Measurements from ENCODE around the gene OGT. TPM values are rescaled to one million over a fixed set of nuclear protein-coding genes. Genes with fewer than 3 reads are reported as not detected.
A peak's percentile ranks its signal among the peaks of the same experiment; 100 is the strongest.

OGT gene
- total RNA-seq, 1 experiment from 2014 or later = 174 TPM

DNA sequence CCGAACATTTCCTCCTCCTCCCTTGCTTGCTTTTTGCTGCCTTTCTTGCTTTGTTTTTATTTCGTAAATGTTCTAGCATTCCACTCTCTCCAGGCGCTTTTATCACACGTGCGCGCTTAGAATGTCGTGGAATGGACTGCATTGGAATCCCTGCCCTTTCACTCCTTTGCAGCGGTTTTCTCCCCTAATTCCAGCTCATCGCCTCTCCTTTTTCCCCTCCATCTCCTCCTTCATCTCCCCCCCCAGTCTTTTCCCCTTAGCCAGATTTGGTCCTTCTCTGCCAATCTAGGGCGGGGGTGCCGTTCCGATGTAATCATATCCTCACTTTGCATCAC lies 579 bp downstream of the OGT start:
- H3K27me3 ChIP-seq (ENCODE audit: control insufficient read depth, insufficient read depth, low read length) = no peaks in the 10 kb centered on the region
- intact Hi-C loops (cut with micrococcal nuclease; ENCODE audit: unreplicated experiment) (no loop called here), in situ Hi-C loops (cut with HindIII; ENCODE audit: low pct_unique_long_range_greater_than_20kb, low sequenced_read_pairs) (no loop called here)
- H3K4me1 ChIP-seq (ENCODE audit: control insufficient read depth, insufficient read depth, low read length) = peaks cover 8% of the 10 kb centered on the region; the same call in 1 of the 2 replicates
- peak overlapping the region; percentile 88 to 98 for H3K4me3 ChIP-seq (ENCODE audit: low read depth in 2 of 2, low read length in 2 of 2)
- ChIA-PET POLR2A (interaction anchor here (0.6 kb wide), 1 partner anchor 190 kb away, joined by 4 read pairs; no protein-coding TSS in a partner anchor), CTCF (no interaction called here)
- H3K9me3 ChIP-seq (ENCODE audit: control insufficient read depth, insufficient read depth, low read depth, low read length) = no peaks in the 10 kb centered on the region
- DNase-seq (ENCODE audit: low read depth, low spot score) = no peak
- peaks cover 7% of the 10 kb centered on the region for H3K36me3 ChIP-seq (ENCODE audit: control insufficient read depth, insufficient read depth, low read length)
- no peak; the same call in 1 of the 2 replicates for ATAC-seq
- H3K27ac ChIP-seq (ENCODE audit: low read length) = peak overlapping the region; percentile 89
- TF ChIP-seq TCF7L2 (IDR thresholded peaks at IDR 0.05; ENCODE audit: low read depth, low read length) (no peak), SIN3A (IDR thresholded peaks at IDR 0.05; ENCODE audit: borderline replicate concordance, insufficient read depth, low read depth, low read length) (no peak), POLR2AphosphoS5 (IDR thresholded peaks at IDR 0.05; ENCODE audit: low read depth, low read length) (no peak)
- TF ChIP-seq, protein P1, sequence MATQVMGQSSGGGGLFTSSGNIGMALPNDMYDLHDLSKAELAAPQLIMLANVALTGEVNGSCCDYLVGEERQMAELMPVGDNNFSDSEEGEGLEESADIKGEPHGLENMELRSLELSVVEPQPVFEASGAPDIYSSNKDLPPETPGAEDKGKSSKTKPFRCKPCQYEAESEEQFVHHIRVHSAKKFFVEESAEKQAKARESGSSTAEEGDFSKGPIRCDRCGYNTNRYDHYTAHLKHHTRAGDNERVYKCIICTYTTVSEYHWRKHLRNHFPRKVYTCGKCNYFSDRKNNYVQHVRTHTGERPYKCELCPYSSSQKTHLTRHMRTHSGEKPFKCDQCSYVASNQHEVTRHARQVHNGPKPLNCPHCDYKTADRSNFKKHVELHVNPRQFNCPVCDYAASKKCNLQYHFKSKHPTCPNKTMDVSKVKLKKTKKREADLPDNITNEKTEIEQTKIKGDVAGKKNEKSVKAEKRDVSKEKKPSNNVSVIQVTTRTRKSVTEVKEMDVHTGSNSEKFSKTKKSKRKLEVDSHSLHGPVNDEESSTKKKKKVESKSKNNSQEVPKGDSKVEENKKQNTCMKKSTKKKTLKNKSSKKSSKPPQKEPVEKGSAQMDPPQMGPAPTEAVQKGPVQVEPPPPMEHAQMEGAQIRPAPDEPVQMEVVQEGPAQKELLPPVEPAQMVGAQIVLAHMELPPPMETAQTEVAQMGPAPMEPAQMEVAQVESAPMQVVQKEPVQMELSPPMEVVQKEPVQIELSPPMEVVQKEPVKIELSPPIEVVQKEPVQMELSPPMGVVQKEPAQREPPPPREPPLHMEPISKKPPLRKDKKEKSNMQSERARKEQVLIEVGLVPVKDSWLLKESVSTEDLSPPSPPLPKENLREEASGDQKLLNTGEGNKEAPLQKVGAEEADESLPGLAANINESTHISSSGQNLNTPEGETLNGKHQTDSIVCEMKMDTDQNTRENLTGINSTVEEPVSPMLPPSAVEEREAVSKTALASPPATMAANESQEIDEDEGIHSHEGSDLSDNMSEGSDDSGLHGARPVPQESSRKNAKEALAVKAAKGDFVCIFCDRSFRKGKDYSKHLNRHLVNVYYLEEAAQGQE (IDR thresholded peaks at IDR 0.05; ENCODE audit: insufficient read depth in 1 of 2, low read depth in 2 of 2, low read length in 1 of 2) = no peak
- TF ChIP-seq, protein P2, sequence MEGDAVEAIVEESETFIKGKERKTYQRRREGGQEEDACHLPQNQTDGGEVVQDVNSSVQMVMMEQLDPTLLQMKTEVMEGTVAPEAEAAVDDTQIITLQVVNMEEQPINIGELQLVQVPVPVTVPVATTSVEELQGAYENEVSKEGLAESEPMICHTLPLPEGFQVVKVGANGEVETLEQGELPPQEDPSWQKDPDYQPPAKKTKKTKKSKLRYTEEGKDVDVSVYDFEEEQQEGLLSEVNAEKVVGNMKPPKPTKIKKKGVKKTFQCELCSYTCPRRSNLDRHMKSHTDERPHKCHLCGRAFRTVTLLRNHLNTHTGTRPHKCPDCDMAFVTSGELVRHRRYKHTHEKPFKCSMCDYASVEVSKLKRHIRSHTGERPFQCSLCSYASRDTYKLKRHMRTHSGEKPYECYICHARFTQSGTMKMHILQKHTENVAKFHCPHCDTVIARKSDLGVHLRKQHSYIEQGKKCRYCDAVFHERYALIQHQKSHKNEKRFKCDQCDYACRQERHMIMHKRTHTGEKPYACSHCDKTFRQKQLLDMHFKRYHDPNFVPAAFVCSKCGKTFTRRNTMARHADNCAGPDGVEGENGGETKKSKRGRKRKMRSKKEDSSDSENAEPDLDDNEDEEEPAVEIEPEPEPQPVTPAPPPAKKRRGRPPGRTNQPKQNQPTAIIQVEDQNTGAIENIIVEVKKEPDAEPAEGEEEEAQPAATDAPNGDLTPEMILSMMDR (IDR thresholded peaks at IDR 0.05) = no peak
- no TSS peak for BruUV-seq (replicated peaks)

DNA sequence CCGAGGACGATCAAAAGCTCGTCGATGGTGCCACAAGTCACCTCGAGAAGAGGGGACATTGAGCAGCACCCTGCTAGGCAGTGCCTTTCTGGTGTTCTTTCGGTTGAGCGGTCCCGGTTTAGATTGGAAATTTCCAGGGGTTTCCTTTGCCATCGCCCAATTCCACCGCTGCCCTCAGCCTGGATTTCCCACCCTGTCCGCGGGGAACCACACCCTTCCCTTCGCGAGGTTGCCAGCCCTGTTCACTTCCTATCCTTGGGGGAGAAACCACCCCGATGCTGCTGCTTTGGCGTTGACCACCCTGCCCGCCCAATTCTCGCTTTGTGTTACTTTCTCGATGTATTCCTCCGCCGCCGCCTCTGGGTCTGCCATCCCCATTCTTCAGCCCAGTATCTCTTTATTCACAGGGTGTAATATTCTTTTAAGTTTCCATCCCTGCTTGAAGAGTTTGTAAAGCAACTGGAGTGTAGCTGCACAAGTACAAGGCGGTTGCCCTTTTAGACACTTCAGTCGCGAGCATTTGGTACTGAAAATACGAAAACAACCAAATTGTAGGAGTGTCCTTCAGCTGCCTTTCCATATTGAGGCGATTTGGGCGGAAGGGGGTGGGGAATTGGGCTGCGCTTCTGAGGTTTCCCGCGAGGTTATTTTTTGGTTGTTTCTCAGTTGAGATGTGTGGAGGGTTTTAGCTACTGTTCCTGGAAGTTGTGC lies 1.1 kb downstream of the OGT start:
- intact Hi-C loops (cut with micrococcal nuclease; ENCODE audit: unreplicated experiment) = no loop called here
- TF ChIP-seq POLR2AphosphoS5 (IDR thresholded peaks at IDR 0.05; ENCODE audit: low read depth, low read length) (no peak), TCF7L2 (IDR thresholded peaks at IDR 0.05; ENCODE audit: low read depth, low read length) (no peak), SIN3A (IDR thresholded peaks at IDR 0.05; ENCODE audit: borderline replicate concordance, insufficient read depth, low read depth, low read length) (no peak)
- TF ChIP-seq, protein P2 (IDR thresholded peaks at IDR 0.05) = no peak
- TF ChIP-seq, protein P1 (IDR thresholded peaks at IDR 0.05; ENCODE audit: insufficient read depth in 1 of 2, low read depth in 2 of 2, low read length in 1 of 2) = no peak
- H3K27me3 ChIP-seq (ENCODE audit: control insufficient read depth, insufficient read depth, low read length) = no peaks in the 10 kb centered on the region
- POLR2A ChIA-PET = interaction anchor here (0.9 kb wide), 1 partner anchor 168 kb away, joined by 3 read pairs; the partner anchor contains the start of gene TAF1
- peaks cover 8% of the 10 kb centered on the region; the same call in 1 of the 2 replicates for H3K4me1 ChIP-seq (ENCODE audit: control insufficient read depth, insufficient read depth, low read length)
- H3K27ac ChIP-seq (ENCODE audit: low read length) = peak overlapping the region; percentile 89
- no peaks in the 10 kb centered on the region for H3K9me3 ChIP-seq (ENCODE audit: control insufficient read depth, insufficient read depth, low read depth, low read length)
- H3K4me3 ChIP-seq (ENCODE audit: low read depth in 2 of 2, low read length in 2 of 2) = peak overlapping the region; percentile 88 to 98
- peaks cover 7% of the 10 kb centered on the region for H3K36me3 ChIP-seq (ENCODE audit: control insufficient read depth, insufficient read depth, low read length)
- no peak for DNase-seq (ENCODE audit: low read depth, low spot score)
- CTCF ChIA-PET = no interaction called here
- ATAC-seq = peak; percentile 65
- no TSS peak for BruUV-seq (replicated peaks)
- in situ Hi-C loops (cut with HindIII; ENCODE audit: low pct_unique_long_range_greater_than_20kb, low sequenced_read_pairs) = no loop called here

All from Panc1 (cell line).